ENCODE results near the gene ELMOD1.

DNA sequence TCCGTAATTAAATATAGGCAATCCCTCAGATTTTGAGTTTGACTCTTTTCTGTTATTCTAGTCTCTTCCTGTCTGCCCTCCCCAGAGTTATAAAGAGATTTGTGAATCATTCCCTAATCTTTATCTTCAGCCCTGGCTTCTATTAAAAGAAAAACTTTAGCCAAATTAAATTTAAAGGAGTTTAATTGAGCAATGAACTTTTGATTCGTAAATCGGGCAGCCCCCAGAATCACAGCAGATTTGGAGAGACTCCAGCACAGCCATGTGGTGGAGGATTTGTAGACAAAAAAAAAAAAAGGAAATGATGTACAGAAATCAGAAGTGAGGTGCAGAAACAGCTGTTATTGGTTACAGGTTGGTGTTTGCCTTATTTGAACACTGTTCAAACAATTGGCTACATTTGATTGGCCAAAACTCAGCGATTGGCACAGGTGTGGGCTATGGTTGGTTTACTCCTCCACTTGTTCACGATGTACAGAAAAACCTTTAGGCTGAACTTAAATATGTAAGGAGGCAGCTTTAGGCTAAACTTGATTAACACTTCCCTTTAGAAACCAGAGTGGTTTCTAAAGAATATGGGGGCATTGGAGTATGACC lies 23.1 kb upstream of the ELMOD1 start:
- TF ChIP-seq, protein P1, sequence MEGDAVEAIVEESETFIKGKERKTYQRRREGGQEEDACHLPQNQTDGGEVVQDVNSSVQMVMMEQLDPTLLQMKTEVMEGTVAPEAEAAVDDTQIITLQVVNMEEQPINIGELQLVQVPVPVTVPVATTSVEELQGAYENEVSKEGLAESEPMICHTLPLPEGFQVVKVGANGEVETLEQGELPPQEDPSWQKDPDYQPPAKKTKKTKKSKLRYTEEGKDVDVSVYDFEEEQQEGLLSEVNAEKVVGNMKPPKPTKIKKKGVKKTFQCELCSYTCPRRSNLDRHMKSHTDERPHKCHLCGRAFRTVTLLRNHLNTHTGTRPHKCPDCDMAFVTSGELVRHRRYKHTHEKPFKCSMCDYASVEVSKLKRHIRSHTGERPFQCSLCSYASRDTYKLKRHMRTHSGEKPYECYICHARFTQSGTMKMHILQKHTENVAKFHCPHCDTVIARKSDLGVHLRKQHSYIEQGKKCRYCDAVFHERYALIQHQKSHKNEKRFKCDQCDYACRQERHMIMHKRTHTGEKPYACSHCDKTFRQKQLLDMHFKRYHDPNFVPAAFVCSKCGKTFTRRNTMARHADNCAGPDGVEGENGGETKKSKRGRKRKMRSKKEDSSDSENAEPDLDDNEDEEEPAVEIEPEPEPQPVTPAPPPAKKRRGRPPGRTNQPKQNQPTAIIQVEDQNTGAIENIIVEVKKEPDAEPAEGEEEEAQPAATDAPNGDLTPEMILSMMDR (conservative IDR thresholded peaks at IDR 0.05; ENCODE audit: low read depth, low read length), result no peak
- TF ChIP-seq EZH2 (IDR thresholded peaks at IDR 0.05; ENCODE audit: borderline replicate concordance, low read depth, low read length, poor library complexity, severe bottlenecking), result no peak
